ENCODE results near the gene ZNF497. TPM values are rescaled to one million over a fixed set of nuclear protein-coding genes. Genes with fewer than 3 reads are reported as not detected.

ZNF497 gene
- total RNA-seq, 1 experiment from 2014 or later = 2.4 TPM

GRCh38 chr19:58395979-58396627 is 33.6 kb upstream of the ZNF497 start:
- Histone ChIP-seq H3K18ac (ENCODE audit: insufficient read length, low read depth, low read length) (peak overlapping the region; percentile 22), H2AK5ac (ENCODE audit: insufficient read length, low read length) (no peak overlapping the region), H3K4ac (ENCODE audit: low read depth, low read length) (no peak overlapping the region), H3K9ac (ENCODE audit: extremely low read depth, insufficient read length, low read length) (no peak overlapping the region), H4K20me1 (ENCODE audit: control insufficient read depth, insufficient read depth, insufficient read length) (peaks cover 5% of the 10 kb centered on the region), H2BK20ac (ENCODE audit: low read depth, low read length, poor library complexity, severe bottlenecking) (no peak overlapping the region), H3K14ac (ENCODE audit: insufficient read depth, low read length) (no peak overlapping the region), H3K9me3 (ENCODE audit: control insufficient read depth, low read depth, low read length) (no peaks in the 10 kb centered on the region), H4K5ac (ENCODE audit: insufficient read length, low read depth, low read length) (no peak overlapping the region), H3K23ac (ENCODE audit: insufficient read length, low read depth, low read length) (no peak overlapping the region), H2BK15ac (ENCODE audit: low read depth, low read length) (no peak overlapping the region), H2BK5ac (ENCODE audit: insufficient read length, low read length) (no peak overlapping the region), H4K91ac (ENCODE audit: insufficient read length, low read depth, low read length) (no peak overlapping the region), H3K4me2 (ENCODE audit: insufficient read depth, insufficient read length, low read length) (peak overlapping the region; percentile 30), H3K79me1 (ENCODE audit: insufficient read depth, low read depth, low read length, poor library complexity, severe bottlenecking) (peaks cover 3% of the 10 kb centered on the region), H2BK12ac (ENCODE audit: insufficient read length, low read depth, low read length) (no peak overlapping the region), H2AFZ (ENCODE audit: low read length) (no peak overlapping the region), H3K23me2 (ENCODE audit: insufficient read length, low read depth, low read length, poor library complexity, severe bottlenecking) (peaks cover 13% of the 10 kb centered on the region), H4K8ac (replicated peaks; ENCODE audit: insufficient read length, low read depth, low read length) (no peak overlapping the region), H3K4me1 (ENCODE audit: insufficient read depth, low read length) (no peaks in the 10 kb centered on the region), H3K79me2 (ENCODE audit: insufficient read depth, low read length) (no peaks in the 10 kb centered on the region), H2BK120ac (ENCODE audit: low read depth, low read length, poor library complexity, severe bottlenecking) (no peak overlapping the region), H3K56ac (ENCODE audit: insufficient read length, low read depth, low read length) (no peak overlapping the region), H3K27me3 (ENCODE audit: insufficient read depth, low read length) (no peaks in the 10 kb centered on the region; the same call in 1 of the 2 replicates), H3K27ac (ENCODE audit: insufficient read length, low read depth, low read length) (no peak overlapping the region), H3T11ph (ENCODE audit: low read length) (no peak overlapping the region)
- Mint-ChIP-seq H3K9me3 (no peaks in the 10 kb centered on the region), H3K4me1 (peaks cover 10 to 16% of the 10 kb centered on the region in 2 experiments), H3K27ac (peak overlapping the region in 2 of 3 experiments; percentile 79 to 85; a peak in 4 of 7 replicates), H3K36me3 (ENCODE audit: insufficient read depth in 1 of 3, low read depth in 3 of 3) (peaks cover 30 to 40% (median 33%) of the 10 kb centered on the region in 3 experiments; a peak in 6 of 7 replicates), H3K27me3 (ENCODE audit: low read depth) (peaks cover 14% of the 10 kb centered on the region), H3K4me3 (peak overlapping the region; percentile 55 to 69)
- DNase-seq = peak; percentile 57
- WGBS (ENCODE audit: extremely low coverage, insufficient read length, low lambda C conversion rate) = no CpG with 5 or more reads among the region's 75 CpGs
- TF ChIP-seq CTCF (conservative IDR thresholded peaks at IDR 0.05) = no peak
